Thoracic aorta (tissue), 2 donors: ENCODE results near the gene RNF19B. TPM values are rescaled to one million over a fixed set of nuclear protein-coding genes. Genes with fewer than 3 reads are reported as not detected.
A peak's percentile ranks its signal among the peaks of the same experiment; 100 is the strongest.

Experiments
- ATAC-seq: fragments of 150-250 bp; one replicate; pipeline ENCODE4 v1.8.0; 2017; ENCODE audit warnings: low read depth; ENCODE audit not compliant: insufficient number of reproducible peaks, low FRiP score
- DNase-seq: peaks from one replicate; pipeline ENCODE4 v3.0.0-alpha.2; 2020; ENCODE audit warnings: low spot score
- H3K27ac ChIP-seq, 2 donors: fragments of 200-600 bp; sonication (generic); 1 replicate in 1 of 2; 2 replicates in 1 of 2; pipeline ENCODE4 v1.5.1; 2016; ENCODE audit warnings: mild to moderate bottlenecking in 2 of 2, moderate library complexity in 2 of 2
- H3K27me3 ChIP-seq: fragments of 200-600 bp; sonication (generic); replicated peaks from 2 replicates; pipeline ENCODE4 v1.6.0; 2016; ENCODE audit warnings: mild to moderate bottlenecking; ENCODE audit not compliant: insufficient read depth
- H3K36me3 ChIP-seq: fragments of 200-600 bp; sonication (generic); one replicate; pipeline ENCODE4 v1.5.1; 2016
- H3K4me1 ChIP-seq, 2 donors: fragments of 200-600 bp; sonication (generic); 1 replicate in 1 of 2; 2 replicates in 1 of 2; pipeline versions ENCODE4 v1.5.1 to v1.6.0; 2016; ENCODE audit warnings: low read depth in 2 of 2, mild to moderate bottlenecking in 1 of 2; ENCODE audit not compliant: control insufficient read depth in 1 of 2
- H3K4me3 ChIP-seq: fragments of 200-600 bp; sonication (generic); 2 replicates; pipeline ENCODE4 v1.5.1; 2016; ENCODE audit warnings: mild to moderate bottlenecking
- H3K9me3 ChIP-seq: fragments of 200-600 bp; sonication (generic); 2 replicates; pipeline ENCODE4 v1.5.1; 2016
- CTCF ChIP-seq: fragments of 200-600 bp; sonication (generic); IDR thresholded peaks from one replicate; pipeline ENCODE4 v1.5.1; 2019; ENCODE audit warnings: antibody characterized with exemption
- total RNA-seq, 2 donors: library from RNA; depleted of rRNA; stranded (reverse); fragments of >200 nt; gene quantifications; one replicate each; pipeline versions ENCODE4 v1.1.0 to v1.2.3, GENCODE V29; 2016

The RNF19B gene
- total RNA-seq, 2 donors from 2014 or later: 21.9 to 37.2 TPM

- no peak for ATAC-seq
- no peak overlapping the region for H3K27ac ChIP-seq
- DNase-seq: no peak
Observed at GRCh38 chr1:32901823-32902534, 62.6 kb downstream of the RNF19B start.

GRCh38 chr1:32900956-32901822 is 63.4 kb downstream of the RNF19B start, which contains the start of gene TMEM54:
TSS of gene TMEM54 (minus strand) at chr1:32901389. CDS start at chr1:32901238, 151 bp downstream.
- DNase-seq: no peak
- TF ChIP-seq CTCF: no peak
- Histone ChIP-seq H3K36me3 (no peaks in the 10 kb centered on the region), H3K27ac (no peak within 1 kb of the TSS), H3K27me3 (no peaks in the 10 kb centered on the region), H3K4me3 (peak within 1 kb of the TSS; percentile 89), H3K9me3 (no peaks in the 10 kb centered on the region), H3K4me1 (peaks cover 3 to 11% of the 10 kb centered on the region in 2 donors)
- ATAC-seq: no peak

More at GRCh38 chr1:32901823-32902534, 62.6 kb downstream of the RNF19B start:
- Histone ChIP-seq H3K4me1 (peaks cover 3 to 11% of the 10 kb centered on the region in 2 donors), H3K9me3 (no peaks in the 10 kb centered on the region), H3K27me3 (no peaks in the 10 kb centered on the region), H3K36me3 (no peaks in the 10 kb centered on the region), H3K4me3 (peak overlapping the region; percentile 89)
- TF ChIP-seq CTCF: no peak

- TF ChIP-seq CTCF: no peak
- Histone ChIP-seq H3K4me1 (peaks cover 3 to 11% of the 10 kb centered on the region in 2 donors), H3K27ac (no peak overlapping the region), H3K4me3 (peak overlapping the region; percentile 89), H3K36me3 (no peaks in the 10 kb centered on the region), H3K9me3 (no peaks in the 10 kb centered on the region), H3K27me3 (no peaks in the 10 kb centered on the region)
- ATAC-seq: no peak
- no peak for DNase-seq
Observed at GRCh38 chr1:32900371-32900955, 64.1 kb downstream of the RNF19B start.

- TF ChIP-seq CTCF: no peak
- no peak overlapping the region for H3K4me3 ChIP-seq
- no peaks in the 10 kb centered on the region for H3K9me3 ChIP-seq
- ATAC-seq (no peak), DNase-seq (no peak)
- no peaks in the 10 kb centered on the region for H3K27me3 ChIP-seq
- no peak overlapping the region for H3K27ac ChIP-seq
- H3K36me3 ChIP-seq: no peaks in the 10 kb centered on the region
- peaks cover 3 to 11% of the 10 kb centered on the region in 2 donors for H3K4me1 ChIP-seq
Observed at GRCh38 chr1:32899586-32900296, 64.9 kb downstream of the RNF19B start.
